Measurements from ENCODE around the gene MPPED2.

Gene MPPED2

GRCh38 chr11:30446520-30446919 is 139.6 kb downstream of the MPPED2 start:
- H3K9me3 ChIP-seq (ENCODE audit: control insufficient read depth, low read depth, low read length), result no peaks in the 10 kb centered on the region
- no peak overlapping the region for H3K27ac ChIP-seq (ENCODE audit: low read length)
- no peak overlapping the region for H3K9ac ChIP-seq (ENCODE audit: low read length)
- no peak overlapping the region for H3K4me3 ChIP-seq (ENCODE audit: low read length)
- peaks cover 30% of the 10 kb centered on the region for H3K4me1 ChIP-seq (ENCODE audit: control insufficient read depth, low read depth, low read length)
- H3K27me3 ChIP-seq (ENCODE audit: control insufficient read depth, insufficient read depth, low read length), result no peaks in the 10 kb centered on the region
- no peaks in the 10 kb centered on the region for H3K36me3 ChIP-seq (ENCODE audit: control insufficient read depth, low read depth, low read length)

- Histone ChIP-seq H3K9me3 (ENCODE audit: control insufficient read depth, low read depth, low read length) (no peaks in the 10 kb centered on the region), H3K36me3 (ENCODE audit: control insufficient read depth, low read depth, low read length) (no peaks in the 10 kb centered on the region), H3K27me3 (ENCODE audit: control insufficient read depth, insufficient read depth, low read length) (no peaks in the 10 kb centered on the region), H3K4me1 (ENCODE audit: control insufficient read depth, low read depth, low read length) (peaks cover 22% of the 10 kb centered on the region), H3K4me3 (ENCODE audit: low read length) (no peak overlapping the region), H3K9ac (ENCODE audit: low read length) (no peak overlapping the region), H3K27ac (ENCODE audit: low read length) (no peak overlapping the region)
Measured at GRCh38 chr11:30445056-30445455, 141.1 kb downstream of the MPPED2 start.

- H3K27me3 ChIP-seq (ENCODE audit: control insufficient read depth, insufficient read depth, low read length), result no peaks in the 10 kb centered on the region
Measured at GRCh38 chr11:30440510-30440909, 145.6 kb downstream of the MPPED2 start.

GRCh38 chr11:30436801-30437200 is 149.4 kb downstream of the MPPED2 start:
- Histone ChIP-seq H3K4me1 (ENCODE audit: control insufficient read depth, low read depth, low read length) (no peaks in the 10 kb centered on the region), H3K36me3 (ENCODE audit: control insufficient read depth, low read depth, low read length) (no peaks in the 10 kb centered on the region), H3K27me3 (ENCODE audit: control insufficient read depth, insufficient read depth, low read length) (no peaks in the 10 kb centered on the region), H3K27ac (ENCODE audit: low read length) (no peak overlapping the region), H3K4me3 (ENCODE audit: low read length) (no peak overlapping the region), H3K9me3 (ENCODE audit: control insufficient read depth, low read depth, low read length) (no peaks in the 10 kb centered on the region), H3K9ac (ENCODE audit: low read length) (no peak overlapping the region)

More at GRCh38 chr11:30440510-30440909, 145.6 kb downstream of the MPPED2 start:
- no peak overlapping the region for H3K27ac ChIP-seq (ENCODE audit: low read length)
- no peaks in the 10 kb centered on the region for H3K36me3 ChIP-seq (ENCODE audit: control insufficient read depth, low read depth, low read length)
- H3K9me3 ChIP-seq (ENCODE audit: control insufficient read depth, low read depth, low read length), result no peaks in the 10 kb centered on the region
- no peak overlapping the region for H3K9ac ChIP-seq (ENCODE audit: low read length)
- peaks cover 13% of the 10 kb centered on the region for H3K4me1 ChIP-seq (ENCODE audit: control insufficient read depth, low read depth, low read length)
- H3K4me3 ChIP-seq (ENCODE audit: low read length), result no peak overlapping the region

DNA sequence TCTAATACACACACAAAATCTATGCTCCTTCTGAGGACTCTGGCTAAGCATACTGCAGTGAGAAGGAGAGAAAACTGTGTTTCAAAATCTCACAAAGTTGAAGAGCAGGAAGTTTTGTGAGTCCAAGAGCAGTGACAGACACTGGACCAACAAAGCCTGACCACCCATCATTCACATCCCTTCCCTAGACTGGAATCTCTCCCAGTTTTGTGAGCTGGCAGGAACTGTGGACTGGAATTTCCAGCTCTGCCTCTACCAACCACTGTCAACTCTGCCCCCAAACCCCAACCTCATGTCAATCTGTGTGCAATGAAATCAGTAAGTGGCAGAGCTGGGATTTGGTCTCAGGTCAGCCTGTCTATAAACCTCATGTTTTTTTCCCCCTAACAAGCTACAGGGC is 150.7 kb downstream of the MPPED2 start:
- no peaks in the 10 kb centered on the region for H3K27me3 ChIP-seq (ENCODE audit: control insufficient read depth, insufficient read depth, low read length)
- H3K9ac ChIP-seq (ENCODE audit: low read length), result no peak overlapping the region
- no peaks in the 10 kb centered on the region for H3K4me1 ChIP-seq (ENCODE audit: control insufficient read depth, low read depth, low read length)
- no peaks in the 10 kb centered on the region for H3K9me3 ChIP-seq (ENCODE audit: control insufficient read depth, low read depth, low read length)
- no peak overlapping the region for H3K4me3 ChIP-seq (ENCODE audit: low read length)
- H3K36me3 ChIP-seq (ENCODE audit: control insufficient read depth, low read depth, low read length), result no peaks in the 10 kb centered on the region
- H3K27ac ChIP-seq (ENCODE audit: low read length), result no peak overlapping the region

DNA sequence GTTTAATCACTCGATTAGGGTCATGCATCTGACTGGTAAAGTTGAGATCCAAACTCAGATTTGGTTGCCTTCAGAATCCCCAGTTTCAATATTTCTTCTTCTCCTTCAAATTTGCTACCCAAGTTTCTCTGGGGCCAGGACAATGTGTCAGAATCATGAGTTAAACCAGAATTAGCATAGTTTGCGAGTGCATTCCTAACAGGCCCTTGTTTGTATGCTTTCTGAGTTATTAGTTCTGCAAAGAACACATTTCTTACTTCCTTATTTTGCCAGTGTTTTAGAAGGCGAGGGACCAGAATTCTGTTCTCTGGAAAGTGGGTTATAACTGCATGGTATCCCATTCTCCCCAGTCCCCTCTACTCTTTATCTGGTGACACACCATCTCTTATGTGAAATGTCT is 151.3 kb downstream of the MPPED2 start:
- Histone ChIP-seq H3K4me3 (ENCODE audit: low read length) (no peak overlapping the region), H3K36me3 (ENCODE audit: control insufficient read depth, low read depth, low read length) (no peaks in the 10 kb centered on the region), H3K27ac (ENCODE audit: low read length) (no peak overlapping the region), H3K9me3 (ENCODE audit: control insufficient read depth, low read depth, low read length) (no peaks in the 10 kb centered on the region), H3K4me1 (ENCODE audit: control insufficient read depth, low read depth, low read length) (no peaks in the 10 kb centered on the region), H3K27me3 (ENCODE audit: control insufficient read depth, insufficient read depth, low read length) (no peaks in the 10 kb centered on the region), H3K9ac (ENCODE audit: low read length) (no peak overlapping the region)

GRCh38 chr11:30433831-30434230 is 152.3 kb downstream of the MPPED2 start:
- Histone ChIP-seq H3K4me3 (ENCODE audit: low read length) (no peak overlapping the region), H3K9me3 (ENCODE audit: control insufficient read depth, low read depth, low read length) (no peaks in the 10 kb centered on the region), H3K9ac (ENCODE audit: low read length) (no peak overlapping the region), H3K36me3 (ENCODE audit: control insufficient read depth, low read depth, low read length) (no peaks in the 10 kb centered on the region), H3K27ac (ENCODE audit: low read length) (no peak overlapping the region), H3K27me3 (ENCODE audit: control insufficient read depth, insufficient read depth, low read length) (no peaks in the 10 kb centered on the region), H3K4me1 (ENCODE audit: control insufficient read depth, low read depth, low read length) (no peaks in the 10 kb centered on the region)

DNA sequence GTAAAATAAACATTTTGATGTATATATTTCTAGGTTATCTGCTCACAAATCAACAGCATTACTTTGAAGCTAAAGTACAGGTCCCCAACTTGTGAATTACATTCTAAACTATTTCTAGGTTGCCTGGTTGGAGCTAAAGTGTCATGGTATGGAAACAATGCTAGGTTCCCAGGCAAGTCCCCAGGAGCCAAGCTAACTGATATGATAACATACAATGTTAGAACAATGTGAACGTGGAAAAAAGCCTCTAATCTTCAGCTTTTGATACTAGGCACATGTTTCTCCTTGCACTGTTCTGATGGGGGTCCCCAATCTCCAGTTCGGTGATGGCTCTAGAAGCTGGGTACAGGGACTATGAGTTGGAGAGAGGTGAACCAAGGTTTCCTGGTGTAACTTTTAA is 153.4 kb downstream of the MPPED2 start:
- Histone ChIP-seq H3K9ac (ENCODE audit: low read length) (no peak overlapping the region), H3K9me3 (ENCODE audit: control insufficient read depth, low read depth, low read length) (no peaks in the 10 kb centered on the region), H3K27me3 (ENCODE audit: control insufficient read depth, insufficient read depth, low read length) (no peaks in the 10 kb centered on the region), H3K36me3 (ENCODE audit: control insufficient read depth, low read depth, low read length) (no peaks in the 10 kb centered on the region), H3K4me1 (ENCODE audit: control insufficient read depth, low read depth, low read length) (no peaks in the 10 kb centered on the region), H3K4me3 (ENCODE audit: low read length) (no peak overlapping the region), H3K27ac (ENCODE audit: low read length) (no peak overlapping the region)

GRCh38 chr11:30432178-30432577 is 154.0 kb downstream of the MPPED2 start:
- H3K4me1 ChIP-seq (ENCODE audit: control insufficient read depth, low read depth, low read length), result no peaks in the 10 kb centered on the region
- no peaks in the 10 kb centered on the region for H3K36me3 ChIP-seq (ENCODE audit: control insufficient read depth, low read depth, low read length)
- no peak overlapping the region for H3K9ac ChIP-seq (ENCODE audit: low read length)
- no peaks in the 10 kb centered on the region for H3K9me3 ChIP-seq (ENCODE audit: control insufficient read depth, low read depth, low read length)
- H3K27ac ChIP-seq (ENCODE audit: low read length), result no peak overlapping the region
- no peak overlapping the region for H3K4me3 ChIP-seq (ENCODE audit: low read length)
- H3K27me3 ChIP-seq (ENCODE audit: control insufficient read depth, insufficient read depth, low read length), result no peaks in the 10 kb centered on the region

DNA sequence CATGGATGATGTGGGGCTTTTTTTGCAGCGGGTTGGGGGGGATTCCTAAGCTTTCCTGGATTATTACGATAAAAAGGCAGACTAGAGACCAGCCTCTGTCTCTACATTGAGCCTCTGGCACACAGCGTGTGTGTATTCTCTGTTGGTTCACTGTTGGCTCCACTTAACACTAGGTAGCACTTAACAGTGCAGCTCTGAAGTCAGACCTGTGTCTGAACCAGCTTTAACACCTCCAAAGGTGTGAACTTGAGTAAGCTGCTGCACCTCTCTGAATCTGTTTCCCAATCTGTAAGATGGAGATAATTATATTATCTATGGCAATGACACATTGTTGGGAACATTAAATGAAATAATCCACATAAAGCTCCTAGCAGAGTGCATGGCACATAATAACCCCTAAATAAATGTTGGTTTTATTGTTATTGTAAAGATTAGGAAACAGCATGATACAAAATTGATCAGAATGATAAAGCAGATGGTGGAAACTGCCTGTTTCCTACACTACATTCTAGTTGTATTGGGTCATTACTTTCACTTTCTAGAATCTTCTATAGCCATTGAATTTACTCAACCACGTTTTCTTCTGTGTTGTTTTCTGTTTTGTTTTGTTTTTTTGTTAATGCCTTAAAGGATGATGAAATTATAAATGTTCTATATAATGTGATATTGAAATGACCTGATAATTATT is 154.9 kb downstream of the MPPED2 start:
- no peak overlapping the region for H3K4me3 ChIP-seq (ENCODE audit: low read length)
- no peaks in the 10 kb centered on the region for H3K4me1 ChIP-seq (ENCODE audit: control insufficient read depth, low read depth, low read length)
- no peaks in the 10 kb centered on the region for H3K9me3 ChIP-seq (ENCODE audit: control insufficient read depth, low read depth, low read length)
- H3K9ac ChIP-seq (ENCODE audit: low read length), result no peak overlapping the region
- H3K27me3 ChIP-seq (ENCODE audit: control insufficient read depth, insufficient read depth, low read length), result no peaks in the 10 kb centered on the region
- H3K27ac ChIP-seq (ENCODE audit: low read length), result no peak overlapping the region
- no peaks in the 10 kb centered on the region for H3K36me3 ChIP-seq (ENCODE audit: control insufficient read depth, low read depth, low read length)

GRCh38 chr11:30429550-30429949 is 156.6 kb downstream of the MPPED2 start:
- Histone ChIP-seq H3K4me3 (ENCODE audit: low read length) (no peak overlapping the region), H3K4me1 (ENCODE audit: control insufficient read depth, low read depth, low read length) (no peaks in the 10 kb centered on the region), H3K9ac (ENCODE audit: low read length) (no peak overlapping the region), H3K27me3 (ENCODE audit: control insufficient read depth, insufficient read depth, low read length) (no peaks in the 10 kb centered on the region), H3K27ac (ENCODE audit: low read length) (no peak overlapping the region), H3K36me3 (ENCODE audit: control insufficient read depth, low read depth, low read length) (no peaks in the 10 kb centered on the region), H3K9me3 (ENCODE audit: control insufficient read depth, low read depth, low read length) (no peaks in the 10 kb centered on the region)

GRCh38 chr11:30426781-30427180 is 159.4 kb downstream of the MPPED2 start:
- H3K4me3 ChIP-seq (ENCODE audit: low read length), result no peak overlapping the region
- no peaks in the 10 kb centered on the region for H3K9me3 ChIP-seq (ENCODE audit: control insufficient read depth, low read depth, low read length)
- H3K36me3 ChIP-seq (ENCODE audit: control insufficient read depth, low read depth, low read length), result no peaks in the 10 kb centered on the region
- peaks cover 24% of the 10 kb centered on the region for H3K4me1 ChIP-seq (ENCODE audit: control insufficient read depth, low read depth, low read length)
- H3K27ac ChIP-seq (ENCODE audit: low read length), result no peak overlapping the region
- H3K27me3 ChIP-seq (ENCODE audit: control insufficient read depth, insufficient read depth, low read length), result no peaks in the 10 kb centered on the region
- no peak overlapping the region for H3K9ac ChIP-seq (ENCODE audit: low read length)

All from iPS-18a (cell line).